ENCODE results near the gene RNF212.

GRCh38 chr4:1086011-1086410, 27.4 kb downstream of the RNF212 start:
- TF ChIP-seq REPIN1 (CRISPR knock-in tag; IDR thresholded peaks at IDR 0.05; ENCODE audit: borderline replicate concordance, low read depth): no peak
- TF ChIP-seq FOXJ3 (CRISPR knock-in tag; IDR thresholded peaks at IDR 0.05; ENCODE audit: borderline replicate concordance): no peak
- TF ChIP-seq TFAP4 (IDR thresholded peaks at IDR 0.05; ENCODE audit: borderline replicate concordance, low read depth): no peak
- no peak for TF ChIP-seq PATZ1 (CRISPR knock-in tag; IDR thresholded peaks at IDR 0.05)
- TF ChIP-seq ZBTB26 (CRISPR knock-in tag; IDR thresholded peaks at IDR 0.05; ENCODE audit: borderline replicate concordance): no peak
- TF ChIP-seq HOXA7 (CRISPR knock-in tag; IDR thresholded peaks at IDR 0.05): no peak
- no peak for TF ChIP-seq CTCF (CRISPR knock-in tag; IDR thresholded peaks at IDR 0.05)
- no peak for TF ChIP-seq CBX2 (IDR thresholded peaks at IDR 0.05; ENCODE audit: low read depth, low read length)
- no peak for TF ChIP-seq CBX2 (CRISPR knock-in tag; IDR thresholded peaks at IDR 0.05; ENCODE audit: low read depth)
- no peak for TF ChIP-seq NCOA1 (CRISPR knock-in tag; IDR thresholded peaks at IDR 0.05)
- TF ChIP-seq ZNF557 (CRISPR knock-in tag; IDR thresholded peaks at IDR 0.05): no peak

All from HepG2 (cell line).